Breast epithelium (tissue), 3 donors: Measurements from ENCODE around the gene ASIC4.

ENCODE experiments used
- CTCF ChIP-seq, 3 donors: fragments of 450-650 bp; IDR thresholded peaks; one replicate each; pipeline ENCODE4 v1.5.1; 2016 to 2017; ENCODE audit warnings: antibody characterized with exemption in 3 of 3, mild to moderate bottlenecking in 3 of 3, moderate library complexity in 3 of 3
- POLR2A ChIP-seq: fragments of 450-650 bp; IDR thresholded peaks from one replicate; pipeline ENCODE4 v1.6.1; 2016; ENCODE audit warnings: antibody characterized with exemption, mild to moderate bottlenecking, moderate library complexity
- POLR2AphosphoS5 ChIP-seq, 3 donors: sonication (generic); formaldehyde crosslinking; IDR thresholded peaks; one replicate each; pipeline ENCODE4 v1.6.1; 2017; ENCODE audit warnings: antibody characterized with exemption in 3 of 3

GRCh38 chr2:219484343-219485200 lies 29.7 kb upstream of the ASIC4 start:
- TF ChIP-seq CTCF (IDR thresholded peaks at IDR 0.05) (no peak), POLR2AphosphoS5 (IDR thresholded peaks at IDR 0.05) (no peak), POLR2A (no peak)
